Islet of Langerhans (tissue), 1 donor: Measurements from ENCODE around the gene PLA2G4D.

ENCODE experiments used
- FAIRE-seq: peaks from one replicate; lab custom pipeline; 2011; peaks lifted over from hg19 to GRCh38; lab: Jason Lieb, UNC

Gene PLA2G4D, protein sequence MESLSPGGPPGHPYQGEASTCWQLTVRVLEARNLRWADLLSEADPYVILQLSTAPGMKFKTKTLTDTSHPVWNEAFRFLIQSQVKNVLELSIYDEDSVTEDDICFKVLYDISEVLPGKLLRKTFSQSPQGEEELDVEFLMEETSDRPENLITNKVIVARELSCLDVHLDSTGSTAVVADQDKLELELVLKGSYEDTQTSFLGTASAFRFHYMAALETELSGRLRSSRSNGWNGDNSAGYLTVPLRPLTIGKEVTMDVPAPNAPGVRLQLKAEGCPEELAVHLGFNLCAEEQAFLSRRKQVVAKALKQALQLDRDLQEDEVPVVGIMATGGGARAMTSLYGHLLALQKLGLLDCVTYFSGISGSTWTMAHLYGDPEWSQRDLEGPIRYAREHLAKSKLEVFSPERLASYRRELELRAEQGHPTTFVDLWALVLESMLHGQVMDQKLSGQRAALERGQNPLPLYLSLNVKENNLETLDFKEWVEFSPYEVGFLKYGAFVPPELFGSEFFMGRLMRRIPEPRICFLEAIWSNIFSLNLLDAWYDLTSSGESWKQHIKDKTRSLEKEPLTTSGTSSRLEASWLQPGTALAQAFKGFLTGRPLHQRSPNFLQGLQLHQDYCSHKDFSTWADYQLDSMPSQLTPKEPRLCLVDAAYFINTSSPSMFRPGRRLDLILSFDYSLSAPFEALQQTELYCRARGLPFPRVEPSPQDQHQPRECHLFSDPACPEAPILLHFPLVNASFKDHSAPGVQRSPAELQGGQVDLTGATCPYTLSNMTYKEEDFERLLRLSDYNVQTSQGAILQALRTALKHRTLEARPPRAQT

DNA sequence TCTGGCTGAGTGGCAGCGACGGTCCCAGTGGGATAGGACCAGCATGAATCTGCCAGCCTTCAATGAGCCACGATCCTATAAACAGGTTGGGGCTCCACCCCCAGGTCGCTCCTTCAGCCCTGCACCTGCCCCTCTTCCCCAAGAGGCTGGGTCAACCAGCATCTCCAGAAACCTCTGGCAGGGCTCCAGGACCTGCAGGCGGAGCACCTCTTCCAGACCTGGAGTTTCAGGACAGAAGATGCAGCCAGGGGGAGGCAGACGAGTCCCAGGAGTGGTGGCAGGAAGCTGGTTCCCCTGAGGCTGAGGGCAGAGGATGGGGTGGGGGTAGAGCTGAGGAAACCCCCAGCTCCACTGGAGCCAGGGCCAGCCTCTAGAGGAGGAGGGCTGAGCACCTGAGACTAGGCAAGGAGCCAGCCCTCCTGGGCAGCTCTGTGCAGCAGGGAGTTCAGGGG lies at the start of gene PLA2G4D:
Gene PLA2G4D, minus strand, starts transcription at position 51 of the 452 bp plus-strand sequence. CDS start 103 bp downstream, outside the sequence.
- FAIRE-seq, result no peak

DNA sequence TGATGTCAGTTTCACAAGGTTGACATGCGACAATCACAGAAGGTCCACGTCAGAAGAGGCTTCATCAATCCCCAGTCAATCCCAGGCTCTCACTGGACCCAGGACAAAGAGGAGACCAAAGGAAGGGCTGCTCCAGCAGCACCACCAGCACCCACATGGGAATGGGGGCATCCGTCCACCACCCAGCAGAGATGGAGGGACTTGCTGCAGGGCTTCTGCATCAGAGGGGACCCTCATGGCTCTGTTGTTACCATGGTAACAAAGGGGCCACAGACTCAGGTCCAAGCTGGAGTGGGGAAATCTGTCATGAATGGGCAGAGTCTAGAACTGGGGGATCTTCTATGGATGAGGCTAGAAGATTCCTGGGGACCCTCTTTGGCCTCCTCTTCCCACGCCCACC lies 49.0 kb upstream of the PLA2G4D start:
- no peak for FAIRE-seq

DNA sequence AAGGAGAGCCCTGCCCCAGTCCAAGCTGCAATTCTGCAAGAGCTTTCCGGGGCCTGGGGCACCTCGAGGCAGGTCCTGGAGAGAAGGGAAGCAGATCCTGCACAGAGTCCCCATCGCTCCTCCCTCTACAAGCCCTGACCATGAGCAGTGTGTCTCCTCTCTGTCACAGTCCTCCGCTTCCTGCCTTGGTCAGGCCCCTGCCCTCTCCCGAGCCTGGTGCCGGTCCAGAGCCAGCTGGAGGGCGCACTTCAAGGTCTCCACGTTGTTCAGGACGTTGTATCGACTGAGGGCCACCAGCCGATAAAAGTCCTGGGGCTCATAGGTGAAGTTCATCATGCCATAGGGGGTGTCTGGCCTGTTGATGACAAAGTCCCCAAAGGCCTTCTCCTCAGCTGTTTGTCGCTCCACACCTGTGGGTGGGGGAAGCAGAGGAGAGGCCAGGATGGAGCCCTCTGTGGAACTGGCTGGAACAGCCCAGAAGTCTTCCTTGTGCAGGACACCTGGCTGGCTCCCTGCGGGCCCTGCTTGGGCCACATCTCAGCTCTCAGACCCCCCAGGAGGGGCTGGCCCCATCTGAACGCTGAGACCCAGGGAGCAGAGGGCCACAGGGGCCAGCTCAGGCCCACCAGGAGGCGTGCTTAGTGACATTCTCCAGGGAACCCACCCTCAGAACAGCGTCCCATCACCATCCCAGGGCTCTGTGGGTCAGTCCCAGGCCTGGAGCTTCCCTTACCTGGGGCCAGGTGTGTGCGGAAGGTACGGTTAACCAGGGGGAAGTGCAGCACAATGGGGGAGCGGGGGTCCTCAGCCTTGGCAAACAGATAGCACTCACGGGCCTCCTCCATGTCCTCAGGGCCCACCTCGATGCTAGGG lies 47.7 kb upstream of the PLA2G4D start:
- no peak for FAIRE-seq

DNA sequence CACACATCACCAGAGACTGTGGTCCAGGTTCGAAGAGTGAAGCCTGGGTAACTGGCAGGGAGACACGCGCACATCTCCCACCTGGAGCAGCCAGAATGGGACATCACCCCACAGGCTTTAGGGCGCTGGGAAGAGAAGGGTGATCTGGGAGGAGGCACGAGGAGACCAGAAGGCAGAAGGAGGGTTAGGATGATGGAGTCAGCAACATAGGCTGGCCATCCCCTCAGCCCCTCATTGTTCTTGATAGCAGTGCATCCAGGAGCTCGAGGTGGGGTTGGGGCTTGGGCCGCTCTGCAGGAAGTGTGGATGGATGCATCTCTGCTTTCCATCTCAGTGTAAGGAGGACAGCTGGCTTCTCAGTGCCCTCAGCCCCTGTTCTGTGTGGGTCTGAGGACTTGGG lies 46.9 kb upstream of the PLA2G4D start:
- FAIRE-seq, result no peak

DNA sequence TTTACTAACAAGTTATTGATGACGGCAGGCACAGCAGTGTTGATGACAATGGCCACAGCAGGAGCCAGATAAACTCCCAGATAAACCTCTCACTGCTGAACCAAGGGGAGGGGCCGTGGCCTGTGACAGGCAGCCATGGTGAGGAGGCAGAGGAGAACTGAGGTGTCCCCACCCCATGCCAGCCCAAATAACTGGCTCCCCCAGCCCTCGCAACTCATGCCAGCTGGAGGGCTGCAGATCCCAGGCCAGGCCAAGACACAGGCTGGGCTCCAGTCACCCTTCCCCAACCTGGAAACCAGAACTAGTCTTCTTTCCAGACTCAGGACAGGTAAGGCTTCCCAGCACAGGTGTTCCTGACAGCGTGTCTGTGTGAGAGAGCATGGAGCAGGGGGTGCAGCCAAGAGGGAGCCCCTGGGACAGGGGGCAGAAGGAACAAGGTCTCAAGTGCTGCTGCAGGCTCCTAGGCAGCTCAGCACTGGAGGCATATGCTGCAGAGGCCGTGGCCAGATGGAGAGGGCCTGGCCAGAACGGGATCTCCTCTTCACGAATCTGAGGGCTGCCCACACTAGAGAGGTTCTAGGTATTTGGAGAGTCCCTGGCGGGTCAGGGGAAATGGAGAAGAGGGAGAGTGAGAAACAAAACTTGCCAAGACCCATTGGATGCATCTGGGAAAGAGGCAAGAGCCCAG lies 46.2 kb upstream of the PLA2G4D start:
- FAIRE-seq, result no peak

DNA sequence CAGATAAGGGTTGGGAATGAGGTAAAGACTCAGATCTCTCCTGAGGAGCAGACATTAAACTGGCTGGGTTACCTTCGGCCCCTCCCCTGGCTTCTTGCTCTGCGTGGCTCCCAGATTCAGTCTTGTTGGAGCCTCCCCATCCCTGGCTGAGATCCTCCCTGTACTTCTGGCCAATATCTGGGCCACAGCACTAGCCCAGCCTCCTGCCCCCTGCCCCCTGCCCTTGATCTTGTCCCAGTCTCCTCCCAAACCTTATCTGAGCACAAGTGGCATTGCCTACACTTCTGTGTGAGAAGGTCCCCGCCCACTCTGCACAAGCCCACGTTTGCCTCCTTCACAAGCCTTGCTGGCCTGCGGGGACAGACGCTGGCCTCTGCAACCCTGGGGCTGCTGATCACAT lies 45.2 kb upstream of the PLA2G4D start:
- FAIRE-seq, result no peak

DNA sequence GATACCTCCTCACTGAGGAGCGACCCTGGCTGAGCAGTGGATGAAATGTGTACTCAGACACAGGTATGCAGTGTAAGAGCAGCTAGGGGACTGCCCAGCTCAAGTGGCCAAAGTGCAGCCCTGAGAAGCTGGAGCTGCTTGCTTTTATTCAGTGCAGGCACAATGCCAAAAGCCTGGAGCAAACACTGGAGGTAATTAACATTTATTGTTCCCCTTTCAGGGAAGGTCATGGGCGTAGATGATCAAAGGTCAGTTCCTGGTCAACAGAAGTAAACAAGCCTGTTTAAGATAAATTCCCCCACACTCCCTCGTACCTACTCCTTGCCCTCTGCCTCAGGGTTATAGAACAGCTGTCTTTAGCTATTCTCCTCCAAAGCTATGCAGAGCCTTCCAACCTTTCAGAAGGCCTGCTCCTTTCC lies 44.6 kb upstream of the PLA2G4D start:
- no peak for FAIRE-seq

DNA sequence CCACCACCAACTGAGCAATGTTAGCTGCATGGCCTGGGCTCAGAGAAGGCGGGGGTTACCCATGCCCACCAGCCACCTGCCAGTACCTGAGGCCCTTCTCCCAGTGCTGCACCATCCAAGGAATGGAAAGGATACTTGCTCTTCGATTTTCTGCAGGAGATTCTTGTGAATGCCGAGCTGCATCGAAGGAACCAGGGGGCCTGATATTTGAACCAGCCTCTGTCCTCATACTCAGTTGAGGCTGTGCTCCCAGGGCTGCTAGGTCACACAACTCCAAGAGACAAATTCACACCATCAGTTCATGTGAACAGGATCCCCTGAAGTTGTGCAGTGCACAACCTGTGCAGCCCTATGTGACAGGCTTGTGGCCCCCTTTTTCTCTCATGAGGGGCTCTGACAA lies 44.0 kb upstream of the PLA2G4D start:
- FAIRE-seq, result no peak

DNA sequence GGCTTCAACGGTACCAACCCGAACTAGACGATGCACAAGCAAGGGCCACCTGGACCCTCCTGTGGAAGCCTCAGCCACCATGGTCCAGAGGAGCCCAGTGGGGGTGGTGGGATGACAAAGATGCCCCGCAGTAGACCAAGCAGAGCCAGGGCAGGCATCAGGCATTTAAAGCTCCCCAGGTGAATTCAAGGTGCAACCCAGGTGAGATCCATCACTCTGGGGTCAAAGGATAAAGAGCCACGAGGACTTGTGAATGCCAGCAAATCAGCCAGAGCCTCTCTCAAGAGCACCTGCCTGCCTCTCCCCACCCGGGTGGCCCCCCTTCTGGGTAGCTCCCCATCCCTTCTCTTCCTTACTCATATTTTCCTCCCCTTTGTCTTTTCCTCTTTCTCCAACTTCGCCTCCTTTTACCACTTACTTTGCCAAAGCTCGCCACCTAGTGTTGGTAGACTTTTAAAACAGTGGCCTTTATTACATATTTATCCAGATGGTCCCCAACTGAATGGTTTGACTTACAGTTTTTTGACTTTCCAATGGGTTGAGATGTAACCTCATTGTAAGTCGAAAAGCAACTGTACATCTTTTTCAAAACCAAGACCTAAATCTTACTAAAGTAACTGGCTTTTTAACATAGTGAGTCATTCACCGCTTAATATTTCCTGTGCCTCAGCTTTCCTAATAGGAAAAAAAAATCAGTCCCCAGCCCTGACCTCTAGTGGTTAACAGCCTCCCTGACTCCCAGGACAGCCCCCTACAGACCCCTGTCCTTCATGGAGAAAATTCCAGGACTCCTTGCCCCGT lies 43.3 kb upstream of the PLA2G4D start:
- FAIRE-seq, result peak; percentile 60

DNA sequence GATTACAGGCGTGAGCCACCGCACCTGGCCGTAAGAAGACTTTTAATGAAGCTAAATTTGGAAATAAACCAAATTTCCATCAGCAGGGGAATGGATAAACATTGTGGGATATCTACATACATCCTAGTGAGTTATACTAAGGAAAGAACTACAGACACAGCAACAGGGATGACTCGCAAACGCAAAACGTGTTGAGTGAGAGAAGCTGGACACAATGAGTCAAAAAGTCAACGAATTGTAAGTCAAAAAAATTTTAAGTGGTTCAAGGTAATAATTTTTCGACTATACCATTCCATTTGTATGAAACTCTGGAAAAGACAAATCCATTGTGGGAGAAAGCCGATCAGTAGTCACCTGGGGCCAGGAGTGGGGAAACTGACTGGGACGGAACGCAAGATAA lies 42.2 kb upstream of the PLA2G4D start:
- FAIRE-seq, result no peak

DNA sequence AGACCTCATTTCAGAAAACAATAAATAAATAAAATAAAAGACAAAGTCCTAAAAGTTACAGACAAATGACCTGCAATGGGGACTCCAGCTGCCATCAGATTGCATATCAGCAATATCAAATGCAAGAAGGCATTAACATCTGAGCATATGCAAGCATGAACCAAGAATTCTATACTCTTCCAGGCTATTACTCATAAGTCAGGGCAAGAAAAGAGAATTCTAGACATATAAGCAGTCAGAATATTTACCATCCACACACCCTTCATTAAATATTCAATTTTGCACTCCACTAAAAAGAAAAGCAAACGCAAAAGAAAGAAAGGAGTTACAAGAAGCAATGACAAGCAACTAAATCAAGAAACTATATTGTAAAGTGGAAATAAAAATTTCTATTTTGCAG lies 41.0 kb upstream of the PLA2G4D start:
- no peak for FAIRE-seq

DNA sequence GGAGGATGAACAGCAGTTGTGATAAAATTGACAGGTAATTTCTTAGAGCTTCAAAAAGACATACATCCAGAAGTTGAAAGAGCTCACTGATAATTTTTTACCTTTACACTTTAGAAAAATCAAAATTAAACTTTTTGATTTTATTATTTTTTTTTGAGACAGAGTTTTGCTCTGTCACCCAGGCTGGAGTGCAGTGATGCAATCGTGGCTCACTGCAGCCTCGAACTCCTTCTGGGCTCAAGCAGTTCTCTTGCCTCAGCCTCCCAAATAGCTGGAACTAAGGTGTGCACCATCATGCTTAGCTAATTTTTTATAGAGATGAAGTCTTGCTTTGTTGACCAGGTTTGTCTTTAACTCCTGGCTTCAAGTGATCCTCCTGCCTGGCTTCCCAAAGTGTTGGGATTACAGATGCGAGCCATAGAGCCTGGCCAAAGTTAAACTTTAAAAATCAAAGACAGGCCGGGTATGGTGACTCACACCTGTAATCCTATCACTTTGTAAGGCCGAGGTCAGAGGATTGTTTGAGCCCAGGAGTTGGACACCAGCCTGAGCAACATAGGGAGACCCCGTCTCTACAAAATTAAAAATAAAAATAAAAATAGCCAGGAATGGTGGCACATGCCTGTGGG lies 40.4 kb upstream of the PLA2G4D start:
- no peak for FAIRE-seq

DNA sequence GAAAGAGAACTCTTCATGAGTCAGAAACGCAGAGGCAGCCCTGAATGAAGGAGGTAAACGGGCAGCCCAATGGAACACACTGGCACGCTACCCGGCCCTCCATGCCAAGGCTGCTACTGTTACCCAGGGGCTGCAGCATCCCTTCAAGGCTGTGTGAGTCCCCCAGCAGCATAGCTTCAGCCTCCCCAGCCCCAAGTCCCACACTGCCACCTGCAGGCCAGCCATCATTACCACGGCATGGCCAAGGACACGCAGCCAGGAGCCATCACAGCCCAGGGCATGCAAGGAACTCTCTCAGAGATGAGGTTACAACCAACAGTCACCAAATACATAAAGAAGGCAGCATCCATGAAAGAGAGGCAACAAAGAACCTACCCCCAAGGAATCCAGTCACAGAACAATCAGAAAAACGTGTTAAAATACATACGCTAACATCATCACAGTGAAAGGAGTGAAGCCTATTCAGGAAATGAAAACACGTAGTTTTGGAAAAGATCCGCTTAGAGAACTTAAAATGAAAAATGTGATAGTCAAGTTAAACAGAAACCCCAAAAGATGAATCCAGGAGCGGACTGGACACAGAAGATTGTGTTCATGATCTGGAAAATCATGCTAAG lies 39.6 kb upstream of the PLA2G4D start:
- no peak for FAIRE-seq

DNA sequence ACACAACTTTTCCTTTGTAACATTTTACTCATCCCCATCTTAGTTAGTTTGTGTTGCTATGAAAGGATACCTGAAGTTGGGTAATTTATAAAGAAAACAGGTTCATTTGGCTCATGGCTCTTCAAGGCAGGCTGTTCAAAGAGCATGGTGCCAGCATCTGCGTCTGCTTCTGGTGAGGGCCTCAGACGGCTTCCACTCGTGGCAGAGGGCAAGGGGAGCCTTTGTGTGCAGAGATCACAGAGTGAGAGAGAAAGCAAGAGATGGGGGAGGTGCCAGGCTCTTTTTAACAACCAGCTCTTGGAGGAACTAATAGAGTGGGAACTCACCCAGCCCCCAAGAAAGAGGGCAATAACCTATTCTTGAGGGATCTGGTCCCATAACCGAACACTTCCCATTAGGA lies 39.0 kb upstream of the PLA2G4D start:
- FAIRE-seq, result no peak

DNA sequence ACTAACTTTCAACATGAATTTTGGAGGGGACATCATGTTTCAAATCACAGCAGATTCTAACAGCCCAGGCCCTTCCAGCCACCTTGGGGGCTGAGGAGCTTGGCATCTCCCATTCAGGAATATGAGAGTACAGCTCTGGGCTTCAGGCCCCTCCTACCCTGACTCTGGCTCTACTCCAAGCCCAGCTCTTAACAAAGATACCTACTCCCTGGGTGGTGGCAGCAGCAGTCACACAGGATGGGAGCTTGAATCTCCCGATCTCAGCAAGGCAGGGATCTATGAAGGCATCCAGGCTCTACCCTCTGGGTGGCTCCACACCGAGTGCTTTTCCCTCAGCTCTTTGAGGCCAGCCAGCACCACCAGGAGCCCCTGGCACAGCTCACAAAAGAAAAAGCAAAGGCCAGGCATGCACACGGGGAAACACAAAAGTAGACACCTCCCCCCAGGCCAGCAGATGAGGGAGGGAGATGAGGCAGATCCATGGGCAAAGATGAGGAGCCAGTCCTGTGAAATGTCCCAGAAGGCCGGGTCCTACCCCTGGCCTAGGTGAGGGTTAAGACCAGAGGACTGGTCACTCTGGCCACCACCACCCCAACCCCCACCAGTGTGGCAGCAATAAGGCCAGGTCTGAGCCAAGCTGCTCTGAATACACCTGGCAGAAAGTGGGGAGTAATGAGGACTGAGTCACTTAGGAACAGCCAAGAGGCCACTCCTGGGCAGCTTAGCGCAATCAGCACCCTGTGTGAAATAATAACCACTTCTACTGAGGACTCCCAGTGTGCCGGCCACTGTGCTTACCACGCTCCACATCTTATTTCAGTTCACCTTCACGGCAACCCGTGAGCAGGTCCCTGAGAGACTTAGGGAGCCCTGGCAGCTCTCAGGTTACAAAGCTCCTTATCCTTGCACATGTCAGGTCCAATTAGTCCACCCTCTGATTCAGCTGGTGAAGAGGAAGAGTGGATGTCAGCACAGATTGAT lies 37.8 kb upstream of the PLA2G4D start:
- FAIRE-seq, result peak; percentile 33

DNA sequence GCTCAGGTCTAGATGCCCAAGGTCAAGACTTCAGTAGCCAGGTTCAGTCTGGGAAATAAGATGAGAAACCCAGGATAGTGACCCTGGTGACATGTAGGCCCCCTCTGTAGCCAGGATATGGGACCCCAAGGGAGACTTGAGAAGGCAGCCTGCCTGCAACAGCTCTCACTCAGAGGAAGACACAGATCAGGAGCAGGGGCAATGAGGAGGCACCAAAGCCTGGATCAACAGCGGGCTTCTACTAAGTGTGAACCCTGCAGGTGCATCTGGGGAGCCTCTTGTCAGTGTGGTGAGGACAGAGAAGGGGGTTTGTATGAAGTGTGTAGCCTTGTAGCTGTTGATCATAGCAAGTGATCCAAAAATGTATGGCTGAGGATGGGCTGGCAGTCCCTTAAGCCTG lies 36.6 kb upstream of the PLA2G4D start:
- no peak for FAIRE-seq

DNA sequence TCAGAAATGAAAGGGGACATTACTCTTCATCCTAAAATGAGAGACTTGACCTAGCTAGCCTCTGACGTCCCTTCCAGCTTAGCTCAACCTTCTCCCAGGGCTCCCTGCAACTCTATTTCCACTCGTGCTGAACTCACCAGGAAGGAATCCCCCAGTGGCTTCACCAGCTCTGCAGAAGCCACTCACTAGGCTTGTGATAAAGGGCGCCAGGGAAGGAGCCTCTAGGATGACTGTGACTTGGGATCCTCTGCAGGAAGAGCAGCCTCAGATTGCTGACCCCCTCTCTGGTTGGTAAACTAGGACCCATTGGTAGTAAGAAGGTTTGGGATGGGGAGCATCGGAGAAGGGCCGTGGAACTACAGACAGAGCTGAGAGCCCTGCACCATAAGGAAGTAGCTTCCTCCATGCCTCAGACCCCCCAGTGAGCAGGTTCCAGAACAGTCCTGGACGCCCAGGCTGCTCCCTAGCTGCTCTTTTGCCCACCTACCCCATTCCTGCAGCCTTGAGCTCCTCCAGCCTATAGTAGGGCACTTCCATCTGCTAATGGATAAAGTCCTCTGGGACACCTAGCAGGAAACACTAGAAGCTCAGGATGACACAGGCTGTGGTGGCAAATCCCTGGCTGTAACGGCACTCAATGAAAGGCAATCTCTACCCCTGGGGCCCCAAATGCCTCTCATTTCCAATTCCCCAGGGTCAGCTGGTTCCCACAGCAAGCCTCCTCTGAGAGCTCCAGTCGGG lies 36.1 kb upstream of the PLA2G4D start:
- FAIRE-seq, result no peak

DNA sequence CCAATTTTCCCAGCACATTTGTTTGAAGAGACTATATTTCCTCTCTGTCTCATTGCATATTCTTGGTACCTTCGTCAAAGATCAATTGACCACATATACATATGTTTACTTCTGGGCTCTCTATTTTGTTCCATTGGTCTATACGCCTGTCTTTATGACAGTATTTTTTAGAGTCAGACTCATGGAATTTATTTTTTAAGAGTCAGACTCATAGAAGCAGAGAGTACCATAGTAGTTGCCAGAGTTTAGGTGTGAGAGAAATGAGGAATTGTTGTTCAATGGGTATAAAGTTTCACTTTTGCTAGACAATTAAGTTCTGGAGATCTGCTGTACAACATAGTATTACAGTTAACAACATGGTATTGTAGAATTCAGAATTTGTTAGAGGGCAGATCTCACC lies 35.0 kb upstream of the PLA2G4D start:
- no peak for FAIRE-seq
